NOMO-1 (cell line): ENCODE data around the gene PGBD5.
A peak's percentile ranks its signal among the peaks of the same experiment; 100 is the strongest.
"Not testable (repeated sequence)": the region's sequence is repeated elsewhere in the genome, so short reads cannot be mapped to it uniquely, and the experiment has no call there.

Experiments
- DNase-seq, 2 experiments: peaks; one replicate each; lab custom pipeline; 2025; ENCODE audit not compliant: unreplicated experiment in 2 of 2; lab: John Stamatoyannopoulos, UW

Gene PGBD5

DNA sequence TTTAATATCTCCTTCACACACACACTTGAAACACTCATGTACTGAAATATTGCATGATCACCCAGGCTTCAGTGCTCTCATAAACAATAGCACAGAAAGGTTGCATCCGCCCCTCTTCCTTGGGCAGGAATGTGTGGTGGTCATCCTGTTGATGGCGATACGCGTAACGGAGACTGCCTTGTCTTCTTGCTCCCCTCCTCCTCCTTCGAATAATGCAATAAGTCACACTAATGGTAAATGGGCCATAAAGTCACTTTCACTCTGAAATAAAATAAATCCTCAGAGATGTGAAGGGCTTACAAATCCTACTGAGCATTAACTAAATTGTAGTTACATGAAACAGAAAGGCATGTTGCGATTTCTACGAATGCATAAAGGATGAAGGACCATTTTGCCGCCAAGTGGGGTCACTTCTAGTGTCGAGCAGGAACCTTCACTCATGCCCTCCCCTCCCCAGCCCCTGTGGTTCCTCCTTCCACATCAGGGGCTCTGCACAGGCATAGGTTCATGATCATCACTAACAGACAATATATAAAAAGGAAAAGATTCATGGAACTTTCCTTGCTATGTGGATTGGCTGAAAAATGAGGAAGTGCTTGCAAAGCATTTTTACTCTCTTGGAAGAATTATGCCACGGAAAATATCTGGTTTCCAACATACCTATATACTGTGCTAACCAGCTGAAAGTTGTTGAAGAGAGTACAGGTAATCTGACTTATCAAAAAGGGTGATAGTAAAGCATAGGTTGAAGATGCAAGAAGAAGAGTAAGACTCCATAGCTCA, 1.2 kb upstream of the PGBD5 start:
- DNase-seq = no peak

DNA sequence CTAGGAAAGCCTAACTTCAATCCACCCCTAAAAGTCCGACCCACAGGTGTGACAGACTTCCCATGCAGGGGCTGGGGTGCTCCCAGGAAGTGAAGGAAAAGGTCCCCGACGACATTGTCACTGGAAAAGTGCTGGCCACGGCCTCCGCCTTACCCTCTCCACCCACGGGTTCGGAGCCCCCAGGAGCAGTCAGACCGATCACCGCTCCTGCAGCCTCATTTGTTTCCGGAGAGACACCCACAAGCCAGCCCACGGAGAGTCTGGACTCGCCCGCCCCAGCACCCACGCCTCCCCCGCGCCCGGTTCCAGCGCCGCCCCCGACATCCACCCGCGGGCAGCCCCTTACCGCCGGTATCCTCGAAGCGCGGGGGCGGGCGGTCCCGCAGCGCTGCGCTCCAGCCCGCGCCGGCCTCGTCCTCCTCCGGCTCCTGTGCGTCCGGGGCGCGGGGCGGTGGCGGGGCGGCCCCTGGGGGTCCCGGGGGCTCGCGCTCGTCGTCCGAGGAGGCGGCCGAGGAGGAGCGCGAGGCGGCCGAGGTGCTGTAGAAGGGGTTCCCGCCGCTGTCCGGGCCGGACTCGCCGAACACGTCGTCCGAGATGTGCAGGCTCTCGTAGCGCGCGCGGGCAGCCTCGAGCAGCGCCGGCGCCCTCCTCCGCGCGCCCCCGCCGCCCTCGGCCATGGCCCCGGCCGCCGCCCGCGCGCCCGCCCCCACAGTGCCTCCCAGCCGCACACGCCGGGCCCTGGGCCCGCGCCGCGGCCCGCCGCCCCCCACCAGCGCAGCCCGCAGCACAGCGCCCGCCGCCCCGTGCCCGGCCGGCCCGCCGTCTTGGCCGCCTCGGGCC, 660 bp downstream of the PGBD5 start:
- no peak for DNase-seq

DNA sequence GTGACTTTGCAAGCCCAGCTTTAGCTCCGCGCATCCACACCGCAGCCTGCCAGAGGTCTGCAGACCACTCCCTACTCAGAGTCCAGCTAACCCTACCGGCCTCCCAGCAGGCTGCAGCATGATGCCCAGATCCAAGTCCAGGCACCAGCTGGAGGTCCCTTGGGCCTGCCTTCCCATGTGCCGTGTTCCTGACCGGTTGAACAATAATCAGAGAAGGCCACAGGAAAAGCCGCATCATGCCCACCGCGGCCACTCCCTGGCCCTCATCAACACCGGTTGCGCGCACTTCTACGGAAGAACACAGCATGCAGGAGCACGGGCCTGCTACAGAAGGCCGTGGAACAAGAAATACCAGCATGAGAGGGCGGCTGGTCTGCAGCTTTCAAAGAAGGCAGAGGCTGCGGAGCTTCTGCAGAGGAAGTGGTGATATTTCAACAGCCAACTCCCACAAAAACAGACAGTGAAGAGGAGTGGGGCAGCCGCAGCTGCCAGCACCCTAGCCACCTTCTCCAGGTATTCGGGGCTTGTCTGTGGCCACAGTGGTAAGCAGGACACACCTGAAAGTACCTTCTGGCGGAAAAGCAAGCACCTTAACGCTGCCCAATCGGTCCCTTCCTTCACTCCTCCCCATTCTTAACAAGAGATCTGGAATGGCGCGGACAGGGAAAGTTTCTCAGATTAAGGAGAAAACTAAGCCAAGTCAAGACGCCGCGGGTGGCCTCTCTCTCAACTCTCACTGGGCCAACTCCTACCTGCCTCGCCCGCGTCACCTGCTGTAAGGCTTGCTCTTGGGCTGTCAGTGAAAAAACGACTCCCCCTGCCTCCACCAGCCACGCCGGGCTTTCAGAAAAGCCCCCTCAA, 1.5 kb downstream of the PGBD5 start:
- peak in 1 of 2 experiments; percentile 34 for DNase-seq

DNA sequence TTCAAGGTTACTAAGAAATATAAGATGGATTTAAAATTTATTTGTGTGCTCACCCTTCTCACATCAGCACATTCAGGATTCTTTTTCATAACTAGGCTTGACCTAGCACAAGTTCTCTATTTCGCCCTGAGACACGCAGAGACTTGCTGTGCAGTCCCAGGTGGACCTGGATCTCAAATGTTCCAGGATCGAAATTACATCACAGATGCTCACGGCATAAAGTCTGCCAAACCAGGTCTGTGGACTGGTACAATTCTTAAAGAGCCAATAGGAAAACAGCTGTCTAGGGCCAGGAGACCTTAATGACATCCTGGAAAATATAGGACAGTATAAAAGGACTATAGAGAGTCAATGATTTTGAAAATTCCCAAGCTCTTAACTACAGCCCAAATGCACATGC, 2.2 kb downstream of the PGBD5 start:
- no peak for DNase-seq

DNA sequence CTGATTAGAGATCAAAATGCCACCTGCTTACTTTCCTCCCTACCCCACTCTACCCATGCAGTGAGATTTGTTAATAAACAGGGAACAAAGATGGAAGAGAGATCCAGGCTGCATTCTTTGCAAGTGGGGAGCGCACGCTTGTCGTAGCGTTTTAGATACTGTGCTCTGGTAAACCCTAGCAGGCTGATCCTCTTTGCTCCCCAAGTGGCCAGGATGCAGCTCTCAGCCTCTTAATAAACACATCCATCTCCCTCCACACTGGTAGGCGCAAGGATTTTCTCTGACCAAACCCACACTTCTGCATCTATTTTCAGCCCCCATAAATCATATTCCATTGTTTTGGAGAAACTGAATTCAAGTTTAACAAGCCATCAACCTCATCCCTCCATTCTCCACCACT, 2.9 kb downstream of the PGBD5 start:
- DNase-seq = no peak

DNA sequence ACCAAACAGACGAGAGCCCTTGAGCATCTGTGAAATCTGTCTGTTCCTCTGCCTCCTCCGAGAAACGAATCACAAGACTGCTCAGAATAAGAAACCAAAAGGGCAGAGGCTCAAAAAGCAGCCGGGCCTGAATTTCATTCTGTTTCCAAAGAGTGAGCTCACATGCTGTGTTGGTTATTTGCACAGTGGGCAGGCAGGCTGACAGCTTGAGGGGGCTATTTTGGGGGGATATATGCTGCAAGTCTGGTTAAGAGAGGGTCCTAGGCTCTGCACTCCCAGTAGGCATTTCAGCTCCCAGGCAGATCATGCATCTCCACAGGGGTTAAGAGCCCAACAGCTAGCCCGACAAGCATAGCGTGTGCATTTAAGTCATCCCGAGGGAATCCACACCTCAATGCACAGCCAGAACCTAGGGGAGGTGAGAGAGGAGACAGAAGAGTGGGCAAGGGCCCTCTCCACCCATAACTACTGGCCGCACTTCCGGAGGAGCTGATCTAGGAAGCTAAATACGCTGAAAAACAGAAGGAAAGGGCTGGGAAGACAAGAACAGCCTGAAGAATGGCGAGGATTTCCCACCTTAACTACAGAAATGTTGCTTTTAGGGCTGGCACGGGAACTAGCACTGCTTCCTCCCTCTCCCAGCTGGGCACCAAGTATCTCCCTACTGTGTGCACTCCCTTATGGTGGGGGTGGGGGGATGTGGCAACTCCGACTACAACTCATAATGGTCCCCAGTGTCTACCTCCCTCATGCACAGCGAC, 3.7 kb downstream of the PGBD5 start:
- DNase-seq = no peak

DNA sequence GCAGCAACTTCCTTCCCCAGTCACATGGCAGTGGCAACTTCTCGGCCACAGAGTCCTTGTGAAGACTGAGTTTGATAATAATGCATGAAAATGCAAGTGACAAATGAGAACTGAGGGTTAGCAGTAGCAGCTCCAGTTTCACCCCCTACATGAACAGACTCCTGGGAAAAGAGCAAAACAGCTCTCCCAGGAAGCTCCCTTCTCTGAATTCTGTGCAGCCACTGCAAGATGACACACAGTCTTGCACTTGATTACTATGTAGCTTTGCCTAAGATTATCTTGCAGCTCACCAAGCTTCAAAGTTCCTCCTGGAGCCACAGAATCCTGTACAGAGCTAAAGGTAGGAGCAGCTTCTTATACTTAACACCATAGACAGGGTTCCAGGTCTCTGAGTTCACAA, 4.7 kb downstream of the PGBD5 start:
- DNase-seq = no peak

DNA sequence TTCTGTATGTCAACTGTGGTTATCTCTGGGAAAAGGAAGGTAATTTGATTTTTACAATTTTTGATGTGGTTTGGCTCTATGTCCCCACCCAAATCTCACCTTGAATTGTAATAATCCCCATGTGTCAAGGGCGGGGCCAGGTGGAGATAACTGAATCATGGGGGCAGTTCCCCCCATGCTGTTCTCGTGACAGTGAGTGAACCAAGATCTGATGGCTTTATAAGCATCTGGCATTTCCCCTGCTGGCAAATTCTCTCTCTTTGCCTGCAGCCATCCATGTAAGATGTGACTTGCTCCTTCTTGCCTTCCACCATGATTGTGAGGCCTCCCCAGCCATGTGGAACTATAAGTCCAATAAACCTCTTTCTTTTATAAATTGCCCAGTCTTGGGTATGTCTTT, 5.8 kb downstream of the PGBD5 start:
- not testable (repeated sequence) for DNase-seq

DNA sequence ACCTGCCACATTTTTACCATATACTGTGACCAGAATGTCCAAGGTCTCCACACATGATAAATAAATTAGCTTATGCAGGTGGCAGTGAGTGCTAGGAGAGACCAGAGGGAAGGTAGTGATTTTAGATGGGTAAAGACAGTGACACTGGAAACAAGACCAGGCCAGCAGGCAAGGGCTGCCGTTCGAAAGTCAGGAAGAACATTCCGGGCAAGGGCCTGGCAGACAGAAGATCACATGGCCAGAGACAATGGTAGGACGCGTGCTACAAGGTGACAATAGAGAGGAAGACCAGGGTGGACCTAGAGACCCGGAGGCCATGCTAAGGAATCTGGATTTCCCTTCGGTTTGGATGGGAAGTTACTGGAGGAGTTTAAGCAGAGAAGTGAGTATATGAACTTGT, 9.7 kb downstream of the PGBD5 start:
- DNase-seq = no peak

DNA sequence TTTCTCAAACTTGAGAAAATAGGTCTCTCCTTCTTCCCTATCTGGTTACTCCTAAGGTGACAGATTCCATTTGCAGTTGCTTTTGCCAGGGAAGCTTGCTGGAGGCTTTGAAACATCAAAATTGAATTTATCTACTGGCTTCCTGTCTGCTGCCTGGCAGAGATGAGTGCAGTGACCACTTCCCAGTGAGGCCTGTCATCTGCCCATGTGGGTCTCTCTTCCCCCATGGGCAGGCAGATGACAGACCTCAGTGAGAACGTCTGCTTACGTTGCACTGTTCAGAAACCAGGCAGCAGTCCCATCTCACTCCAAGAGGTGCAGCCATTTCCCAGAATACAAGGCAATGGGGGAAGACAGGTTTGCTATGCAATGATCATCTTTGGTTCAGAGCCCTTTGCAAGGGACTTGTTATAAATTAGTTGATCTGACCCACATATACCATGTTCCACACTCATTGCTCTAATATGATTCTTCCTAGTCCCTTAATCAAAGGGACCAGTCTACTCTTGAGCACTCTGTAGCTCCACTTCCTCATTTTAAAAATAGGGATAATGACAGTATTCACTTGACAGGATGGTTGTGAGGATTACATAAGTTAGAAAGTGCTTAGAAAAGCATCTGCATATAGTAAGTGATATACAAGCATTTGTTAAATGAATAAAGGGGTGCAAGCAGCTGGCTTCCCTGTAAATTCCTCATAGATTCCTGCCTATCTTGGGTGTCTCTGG, 10.6 kb downstream of the PGBD5 start:
- DNase-seq = peak; percentile 25 to 78

DNA sequence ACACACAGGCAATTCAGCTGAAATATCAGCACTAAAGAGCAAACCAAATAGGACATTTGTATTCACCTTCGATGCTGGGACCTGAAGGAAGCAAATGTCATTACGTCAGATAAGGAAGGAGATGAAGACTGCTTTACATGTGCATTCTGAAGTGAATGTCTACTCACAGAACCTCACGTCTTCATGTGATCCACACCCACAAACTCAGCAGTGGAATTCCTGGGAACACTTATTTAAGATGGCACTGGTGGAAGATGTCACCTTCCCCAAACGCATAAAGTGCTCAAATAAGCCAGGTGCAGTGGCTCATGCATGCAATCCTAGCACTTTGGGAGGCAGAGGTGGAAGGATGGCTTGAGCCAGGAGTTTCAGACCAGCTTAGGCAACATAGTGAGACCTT, 11.4 kb downstream of the PGBD5 start:
- DNase-seq = no peak

DNA sequence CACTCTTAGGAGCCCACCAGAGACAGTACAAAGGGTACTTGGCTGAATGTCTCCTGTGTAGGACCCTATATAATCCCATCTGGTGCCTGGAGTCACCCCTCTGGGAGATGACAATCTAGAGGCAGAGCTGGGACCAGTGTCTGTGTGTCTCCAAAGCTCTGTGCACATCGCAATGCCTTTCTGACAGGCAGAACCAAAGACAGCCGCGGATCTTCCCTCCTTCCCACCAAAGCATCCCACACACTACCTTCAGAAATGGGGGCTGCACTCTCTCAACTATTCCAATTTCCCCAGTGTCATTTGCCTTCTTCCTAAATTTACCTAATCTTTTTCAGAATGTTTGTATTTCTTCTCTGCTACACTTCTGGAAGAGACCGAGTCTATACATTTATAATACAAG, 12.0 kb downstream of the PGBD5 start:
- DNase-seq = no peak

DNA sequence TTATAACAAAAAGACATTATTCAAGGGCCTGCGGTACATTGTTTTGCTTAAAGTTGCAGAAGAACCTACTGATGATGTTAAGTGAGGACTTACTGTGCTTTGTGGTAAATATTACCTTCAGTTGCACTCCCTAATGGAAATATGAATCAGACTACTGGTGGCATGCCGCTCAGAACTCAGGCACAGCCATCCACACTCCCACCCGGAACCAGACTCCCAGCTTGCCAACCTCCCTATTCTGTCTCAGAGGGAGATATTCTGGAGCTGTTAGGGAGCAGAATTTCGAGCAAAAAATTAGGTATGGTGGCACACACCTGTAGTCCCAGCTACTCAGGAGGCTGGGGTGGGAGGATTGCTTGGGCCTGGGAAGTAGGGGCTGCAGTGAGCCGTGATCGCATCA, 13.1 kb downstream of the PGBD5 start:
- DNase-seq = no peak

DNA sequence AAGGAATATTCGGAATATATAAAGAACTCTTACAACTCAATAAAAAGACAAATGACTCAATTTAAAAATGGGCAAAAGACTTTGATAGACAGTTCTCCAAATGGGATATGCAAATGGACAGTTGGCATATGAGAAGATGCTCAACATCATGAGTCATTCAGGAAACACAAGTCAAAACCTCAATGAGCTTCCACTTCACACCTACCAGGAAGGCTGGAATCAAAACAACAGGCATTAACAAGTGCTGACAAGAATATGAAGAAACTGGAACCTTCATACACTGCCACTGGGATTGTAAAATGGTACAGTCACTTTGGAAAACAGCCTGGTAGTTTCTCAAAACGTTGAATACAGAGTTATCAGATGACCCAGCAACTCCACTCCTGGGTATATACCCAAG, 17.2 kb downstream of the PGBD5 start:
- no peak for DNase-seq

DNA sequence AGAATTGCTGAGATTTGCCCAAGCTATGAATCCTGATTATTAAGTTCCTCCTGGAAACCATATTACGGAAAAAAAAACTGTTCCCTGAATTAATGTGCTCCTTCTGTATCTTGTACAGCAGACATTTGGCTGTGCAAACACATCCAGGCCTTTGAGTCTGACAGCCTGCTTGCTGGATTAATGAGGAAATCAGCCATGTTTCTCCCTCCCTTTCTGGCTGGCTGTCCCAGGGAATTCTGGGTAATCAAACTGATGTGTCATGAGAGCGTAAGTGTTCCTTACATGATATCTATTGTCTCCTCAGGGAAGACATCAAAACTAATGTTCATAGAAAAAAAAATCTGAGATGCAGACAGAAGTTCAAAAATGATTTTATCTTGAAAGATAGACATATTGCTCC, 18.8 kb downstream of the PGBD5 start:
- no peak for DNase-seq

DNA sequence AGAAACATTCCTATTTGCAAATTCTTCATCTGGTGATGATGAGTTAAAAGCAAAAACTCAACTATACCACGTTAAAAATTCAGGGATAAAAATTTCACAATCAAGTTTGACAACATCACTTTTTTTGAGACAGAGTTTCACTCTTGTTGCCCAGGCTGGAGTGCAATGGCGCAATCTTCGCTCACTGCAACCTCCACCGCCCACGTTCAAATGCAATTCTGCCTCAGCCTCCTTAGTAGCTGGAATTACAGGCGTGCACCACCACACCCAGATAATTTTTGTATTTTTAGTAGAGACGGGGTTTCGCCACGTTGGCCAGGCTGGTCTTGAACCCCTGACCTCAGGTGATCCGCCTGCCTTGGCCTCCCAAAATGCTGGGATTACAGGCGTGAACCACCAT, 19.4 kb downstream of the PGBD5 start:
- not testable (repeated sequence) for DNase-seq

DNA sequence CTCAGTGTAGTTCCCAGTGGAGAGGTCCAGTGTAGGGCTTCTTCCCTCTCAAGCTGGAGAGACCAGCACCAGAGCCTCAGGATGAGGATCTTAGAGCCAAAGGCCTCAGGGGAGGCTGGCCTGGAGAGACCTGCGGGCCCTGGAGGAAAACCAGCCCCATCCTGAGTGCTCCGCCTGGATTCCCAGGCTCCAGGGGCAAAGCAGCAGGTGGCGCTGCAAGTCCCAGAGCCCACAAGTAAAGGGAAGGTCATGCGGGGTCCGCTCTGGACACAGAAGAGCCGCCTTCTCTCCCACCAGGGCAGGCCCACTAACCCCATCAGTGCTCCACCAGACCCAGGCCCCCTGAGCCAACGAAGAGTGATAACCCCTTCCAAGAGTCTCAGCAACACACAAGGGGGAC, 22.7 kb downstream of the PGBD5 start:
- no peak for DNase-seq

DNA sequence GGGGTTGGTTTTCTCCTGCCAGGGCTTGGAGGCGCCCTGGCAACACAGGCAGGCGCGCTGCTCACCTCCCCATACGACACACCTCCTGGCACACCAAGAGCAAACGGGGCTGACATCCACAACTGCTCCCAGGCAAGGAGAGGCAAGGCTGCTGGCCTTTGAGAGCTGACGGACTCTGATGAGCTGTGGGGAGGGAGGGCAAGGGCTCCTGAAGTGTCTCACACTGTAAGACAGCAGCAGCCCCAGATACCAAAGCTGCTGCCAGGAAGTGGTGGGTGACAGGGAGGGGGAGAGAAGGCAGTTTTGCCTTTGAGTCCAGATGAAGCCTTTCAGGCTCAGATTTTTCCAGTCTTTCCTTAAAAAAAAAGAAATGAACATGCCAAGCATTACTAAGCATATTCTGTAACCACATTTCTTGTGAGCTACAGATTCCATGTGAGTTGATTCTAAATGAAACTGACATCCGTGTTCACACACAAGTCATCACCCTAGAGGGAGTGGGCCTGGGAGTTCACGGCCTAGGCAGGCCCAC, 24.3 kb downstream of the PGBD5 start:
- no peak for DNase-seq

DNA sequence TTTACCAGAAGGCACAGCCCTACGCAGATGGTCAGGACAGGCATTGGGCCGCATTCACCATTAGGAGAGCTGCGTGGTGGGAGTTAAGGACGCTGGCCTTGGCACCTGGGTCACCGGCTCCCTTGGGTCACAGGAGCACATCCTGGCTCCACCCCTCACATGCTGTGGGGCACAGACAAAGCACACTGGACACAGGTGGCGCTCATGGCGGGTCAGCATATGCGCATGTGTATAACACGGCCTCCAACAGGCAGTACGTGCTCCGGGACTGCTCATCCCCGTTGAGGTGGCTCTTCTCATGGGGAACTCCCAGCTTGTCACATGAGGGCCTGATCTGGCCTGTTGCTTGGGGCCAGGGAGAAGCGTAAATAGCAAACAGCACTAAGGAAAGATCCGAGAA, 25.0 kb downstream of the PGBD5 start:
- no peak for DNase-seq

DNA sequence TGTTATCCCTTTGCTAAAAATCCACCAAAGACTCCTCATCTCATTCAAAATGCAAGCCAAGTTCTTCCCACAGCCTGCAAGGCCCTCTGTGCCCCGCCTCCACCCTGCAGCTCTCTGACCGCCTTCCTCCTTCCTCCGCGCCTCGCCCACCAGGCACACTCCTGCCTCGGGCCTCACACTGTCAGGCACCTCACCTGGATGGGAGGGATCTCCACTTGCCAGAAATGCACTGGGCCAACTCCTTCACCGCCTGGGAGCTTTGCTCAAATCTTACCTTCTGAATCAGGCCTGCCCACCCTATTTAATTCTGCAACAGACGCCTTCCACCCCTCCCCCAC, 26.2 kb downstream of the PGBD5 start:
- no peak for DNase-seq
